ENCODE results near the gene CDH4. TPM values are rescaled to one million over a fixed set of nuclear protein-coding genes. Genes with fewer than 3 reads are reported as not detected.

The CDH4 gene
- total RNA-seq, 1 donor from 2014 or later = 1.1 TPM

GRCh38 chr20:61901392-61902220 is 649.5 kb downstream of the CDH4 start:
- DNase-seq = no peak

- DNase-seq = no peak
These were observed 650.3 kb downstream of the CDH4 start for GRCh38 chr20:61902221-61902869.

- no peak for DNase-seq
These were observed 651.7 kb downstream of the CDH4 start for GRCh38 chr20:61903575-61904340.

- DNase-seq = no peak
These were observed 652.4 kb downstream of the CDH4 start for GRCh38 chr20:61904456-61904855.

GRCh38 chr20:61905781-61906523 is 653.9 kb downstream of the CDH4 start:
- no peak for DNase-seq

- DNase-seq = no peak
These were observed 655.2 kb downstream of the CDH4 start for GRCh38 chr20:61907081-61907891.

- DNase-seq = no peak
These were observed 656.3 kb downstream of the CDH4 start for GRCh38 chr20:61908057-61909026.

GRCh38 chr20:61909028-61909427 is 657.0 kb downstream of the CDH4 start:
- DNase-seq = no peak

GRCh38 chr20:61909821-61910220 is 657.8 kb downstream of the CDH4 start:
- DNase-seq = no peak

- DNase-seq = no peak
These were observed 659.8 kb downstream of the CDH4 start for GRCh38 chr20:61911824-61912223.

GRCh38 chr20:61912665-61913422 is 660.8 kb downstream of the CDH4 start:
- no peak for DNase-seq

GRCh38 chr20:61913423-61914225 is 661.6 kb downstream of the CDH4 start:
- peak; percentile 29 for DNase-seq

- DNase-seq = no peak
These were observed 663.0 kb downstream of the CDH4 start for GRCh38 chr20:61915101-61915500.

- no peak for DNase-seq
These were observed 664.3 kb downstream of the CDH4 start for GRCh38 chr20:61916318-61916891.

- DNase-seq = no peak
These were observed 665.5 kb downstream of the CDH4 start for GRCh38 chr20:61917474-61918145.

- DNase-seq = no peak
These were observed 666.5 kb downstream of the CDH4 start for GRCh38 chr20:61918548-61918947.

- no peak for DNase-seq
These were observed 667.2 kb downstream of the CDH4 start for GRCh38 chr20:61919239-61919638.
